Measurements from ENCODE around the gene C10orf90. TPM values are rescaled to one million over a fixed set of nuclear protein-coding genes. Genes with fewer than 3 reads are reported as not detected.
A peak's percentile ranks its signal among the peaks of the same experiment; 100 is the strongest.

C10orf90 gene
- total and polyA plus RNA-seq, 2 of the 8 experiments (the other 6 are each of a cell fraction or from before 2014, with no cell fraction given), result 0.21 TPM; not detected in 1

- no peak overlapping the region for H3K9ac ChIP-seq (replicated peaks in 1 of 4; ENCODE audit: extremely low read depth in 1 of 4, low read depth in 3 of 4, low read length in 3 of 4)
- H3K79me1 ChIP-seq (ENCODE audit: low read depth, low read length), result no peaks in the 10 kb centered on the region
- no peak overlapping the region for H3K56ac ChIP-seq (replicated peaks; ENCODE audit: insufficient read length, low read depth, low read length)
- no peak overlapping the region for H2BK120ac ChIP-seq (replicated peaks; ENCODE audit: low read depth, low read length)
- WGBS, 2 experiments (ENCODE audit: extremely low coverage in 1 of 2, insufficient coverage in 1 of 2, insufficient read length in 1 of 2, insufficient replicate concordance in 2 of 2, low coverage in 1 of 2, low lambda C conversion rate in 2 of 2, missing lambda C conversion rate in 1 of 2), result 97% methylated on average over 4 of the region's 4 CpGs; no CpG with 5 or more reads in 1 of the 2 experiments
- peaks cover 3 to 6% of the 10 kb centered on the region in 2 experiments; a peak in 3 of 4 replicates for H3K9me3 ChIP-seq (ENCODE audit: insufficient read depth in 2 of 2, low read depth in 1 of 2, low read length in 1 of 2)
- no peak overlapping the region for H2BK12ac ChIP-seq (ENCODE audit: low read depth, low read length)
- no peak overlapping the region for H3K18ac ChIP-seq (ENCODE audit: extremely low read depth, low read length)
- H4K5ac ChIP-seq (ENCODE audit: insufficient read length, low read depth, low read length), result no peak overlapping the region
- H3K14ac ChIP-seq (ENCODE audit: insufficient read length), result no peak overlapping the region
- no peak for FAIRE-seq
- no peak overlapping the region for H2BK5ac ChIP-seq (ENCODE audit: low read depth, low read length)
- no peak overlapping the region for H3K27ac ChIP-seq (ENCODE audit: low read depth, low read length)
- no peak overlapping the region for H3K4me2 ChIP-seq (ENCODE audit: insufficient read depth in 1 of 2, low read depth in 2 of 2, low read length in 2 of 2)
- H4K20me1 ChIP-seq (replicated peaks in 1 of 2; ENCODE audit: control insufficient read depth in 1 of 2, insufficient read depth in 2 of 2, low read length in 2 of 2), result no peaks in the 10 kb centered on the region
- no peaks in the 10 kb centered on the region for H3K79me2 ChIP-seq (ENCODE audit: control insufficient read depth in 1 of 2, insufficient read depth in 2 of 2, low read length in 2 of 2)
- POLR2A ChIA-PET (ENCODE audit: partially characterized antibody), result no interaction called here
- H3K36me3 ChIP-seq (ENCODE audit: control insufficient read depth in 2 of 4, insufficient read depth in 4 of 4, low read length in 3 of 4), result no peaks in the 10 kb centered on the region
- CTCF ChIA-PET (ENCODE audit: partially characterized antibody), result no interaction called here
- no peak overlapping the region; the same call in 1 of the 2 replicates for H4K8ac ChIP-seq (ENCODE audit: extremely low read depth, insufficient read depth, low read length)
- no peaks in the 10 kb centered on the region; the same call in 1 of the 2 replicates for H3K23me2 ChIP-seq (ENCODE audit: low read depth, low read length)
- H3K4me3 ChIP-seq (ENCODE audit: extremely low read depth in 1 of 4, insufficient read depth in 2 of 4, low read depth in 3 of 4, low read length in 4 of 4), result no peak overlapping the region
- no peak overlapping the region for H2AFZ ChIP-seq (ENCODE audit: low read length)
- H2BK20ac ChIP-seq (ENCODE audit: low read length), result no peak overlapping the region
- peak overlapping the region; percentile 5 for H4K91ac ChIP-seq (replicated peaks; ENCODE audit: insufficient read length, low read length)
- H3K4me1 ChIP-seq (replicated peaks in 1 of 4; ENCODE audit: control insufficient read depth in 3 of 4, insufficient read depth in 4 of 4, low read length in 3 of 4), result peaks cover 0 to 10% (median 4%) of the 10 kb centered on the region in 4 experiments; a peak in 4 of 7 replicates
- 0 out of 2 replicates have a peak overlapping the region, but pooled peaks have one; percentile 15 for H2AK5ac ChIP-seq (ENCODE audit: low read depth, low read length)
- H3K27me3 ChIP-seq (replicated peaks in 1 of 4; ENCODE audit: control insufficient read depth in 3 of 4, extremely low read depth in 1 of 4, insufficient read depth in 3 of 4, low read length in 3 of 4), result no peaks in the 10 kb centered on the region
- no peak overlapping the region for H3K4ac ChIP-seq (replicated peaks; ENCODE audit: insufficient read length, low read depth, low read length)
- H2BK15ac ChIP-seq (ENCODE audit: low read length), result 0 out of 2 replicates have a peak overlapping the region, but pooled peaks have one; percentile 61
- no peak overlapping the region for H3K23ac ChIP-seq (ENCODE audit: insufficient read length)
- no peak for DNase-seq (ENCODE audit: low read depth in 1 of 2, low spot score in 2 of 2)
- TF ChIP-seq JUND (IDR thresholded peaks at IDR 0.05; ENCODE audit: low read length) (no peak), ZNF274 (IDR thresholded peaks at IDR 0.05; ENCODE audit: borderline replicate concordance, extremely low read depth, low read length) (no peak), RXRA (IDR thresholded peaks at IDR 0.05; ENCODE audit: insufficient read depth, low read depth, low read length) (no peak), POLR2A (IDR thresholded peaks at IDR 0.05; ENCODE audit: control extremely low read depth in 1 of 2, low read depth in 2 of 2, low read length in 2 of 2) (no peak), PHF8 (conservative IDR thresholded peaks at IDR 0.05; ENCODE audit: low read depth, low read length) (no peak), RBBP5 (IDR thresholded peaks at IDR 0.05; ENCODE audit: borderline replicate concordance, low read depth, low read length) (no peak), EGR1 (IDR thresholded peaks at IDR 0.05; ENCODE audit: borderline replicate concordance, low read depth, low read length) (no peak), GABPA (IDR thresholded peaks at IDR 0.05; ENCODE audit: borderline replicate concordance, insufficient read depth, low read length) (no peak), BCL11A (IDR thresholded peaks at IDR 0.05; ENCODE audit: low read depth in 2 of 2, low read length in 2 of 2) (no peak), SP2 (IDR thresholded peaks at IDR 0.05; ENCODE audit: low read length) (no peak), MAX (IDR thresholded peaks at IDR 0.05) (no peak), CBX8 (IDR thresholded peaks at IDR 0.05; ENCODE audit: borderline replicate concordance, low read depth, low read length) (no peak), EZH2 (IDR thresholded peaks at IDR 0.05; ENCODE audit: low read depth, low read length, severe bottlenecking) (no peak), FOSL1 (IDR thresholded peaks at IDR 0.05; ENCODE audit: insufficient read depth, low read depth, low read length) (no peak)
These were observed 19.0 kb upstream of the C10orf90 start for GRCh38 chr10:126689461-126689994.

Measured in H1 (cell line).